ENCODE measurements around the gene TCTN1.
A peak's percentile ranks its signal among the peaks of the same experiment; 100 is the strongest.

TCTN1 gene

GRCh38 chr12:110575326-110575725 lies 38.6 kb upstream of the TCTN1 start:
- no peak for TF ChIP-seq CTCF (IDR thresholded peaks at IDR 0.05; ENCODE audit: extremely low read depth, missing control alignments)
- DNase-seq (ENCODE audit: low spot score), result no peak

- DNase-seq (ENCODE audit: low spot score), result no peak
- TF ChIP-seq CTCF (IDR thresholded peaks at IDR 0.05; ENCODE audit: extremely low read depth, missing control alignments), result no peak
Observed at GRCh38 chr12:110576504-110576903, 37.4 kb upstream of the TCTN1 start.

- DNase-seq (ENCODE audit: low spot score), result peak; percentile 62
- no peak for TF ChIP-seq CTCF (IDR thresholded peaks at IDR 0.05; ENCODE audit: extremely low read depth, missing control alignments)
Observed at GRCh38 chr12:110577864-110578693, 35.9 kb upstream of the TCTN1 start.

- no peak for DNase-seq (ENCODE audit: low spot score)
- no peak for TF ChIP-seq CTCF (IDR thresholded peaks at IDR 0.05; ENCODE audit: extremely low read depth, missing control alignments)
Observed at GRCh38 chr12:110578694-110579534, 35.0 kb upstream of the TCTN1 start.

GRCh38 chr12:110579535-110580253 lies 34.2 kb upstream of the TCTN1 start:
- DNase-seq (ENCODE audit: low spot score), result no peak
- no peak for TF ChIP-seq CTCF (IDR thresholded peaks at IDR 0.05; ENCODE audit: extremely low read depth, missing control alignments)

GRCh38 chr12:110581931-110582275 lies 32.0 kb upstream of the TCTN1 start:
- no peak for TF ChIP-seq CTCF (IDR thresholded peaks at IDR 0.05; ENCODE audit: extremely low read depth, missing control alignments)
- DNase-seq (ENCODE audit: low spot score), result no peak
